ENCODE measurements around the gene SOX13.

DNA sequence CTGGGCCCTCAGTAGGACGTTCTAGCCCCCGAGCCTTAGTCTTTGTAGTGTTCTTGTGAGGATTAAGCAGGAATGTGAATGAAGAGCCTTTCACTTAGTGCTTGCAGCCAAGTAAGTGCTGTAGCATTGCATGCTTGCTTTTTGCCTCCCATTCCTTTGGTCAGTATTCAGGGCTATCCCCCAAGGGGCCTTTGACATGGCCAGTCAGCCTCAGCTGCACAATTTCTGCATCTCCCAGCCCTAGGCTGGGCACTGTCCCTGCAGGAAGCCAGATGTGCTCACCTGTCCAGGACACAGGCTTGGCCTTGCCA lies 30.5 kb downstream of the SOX13 start:
- TF ChIP-seq, protein P1, sequence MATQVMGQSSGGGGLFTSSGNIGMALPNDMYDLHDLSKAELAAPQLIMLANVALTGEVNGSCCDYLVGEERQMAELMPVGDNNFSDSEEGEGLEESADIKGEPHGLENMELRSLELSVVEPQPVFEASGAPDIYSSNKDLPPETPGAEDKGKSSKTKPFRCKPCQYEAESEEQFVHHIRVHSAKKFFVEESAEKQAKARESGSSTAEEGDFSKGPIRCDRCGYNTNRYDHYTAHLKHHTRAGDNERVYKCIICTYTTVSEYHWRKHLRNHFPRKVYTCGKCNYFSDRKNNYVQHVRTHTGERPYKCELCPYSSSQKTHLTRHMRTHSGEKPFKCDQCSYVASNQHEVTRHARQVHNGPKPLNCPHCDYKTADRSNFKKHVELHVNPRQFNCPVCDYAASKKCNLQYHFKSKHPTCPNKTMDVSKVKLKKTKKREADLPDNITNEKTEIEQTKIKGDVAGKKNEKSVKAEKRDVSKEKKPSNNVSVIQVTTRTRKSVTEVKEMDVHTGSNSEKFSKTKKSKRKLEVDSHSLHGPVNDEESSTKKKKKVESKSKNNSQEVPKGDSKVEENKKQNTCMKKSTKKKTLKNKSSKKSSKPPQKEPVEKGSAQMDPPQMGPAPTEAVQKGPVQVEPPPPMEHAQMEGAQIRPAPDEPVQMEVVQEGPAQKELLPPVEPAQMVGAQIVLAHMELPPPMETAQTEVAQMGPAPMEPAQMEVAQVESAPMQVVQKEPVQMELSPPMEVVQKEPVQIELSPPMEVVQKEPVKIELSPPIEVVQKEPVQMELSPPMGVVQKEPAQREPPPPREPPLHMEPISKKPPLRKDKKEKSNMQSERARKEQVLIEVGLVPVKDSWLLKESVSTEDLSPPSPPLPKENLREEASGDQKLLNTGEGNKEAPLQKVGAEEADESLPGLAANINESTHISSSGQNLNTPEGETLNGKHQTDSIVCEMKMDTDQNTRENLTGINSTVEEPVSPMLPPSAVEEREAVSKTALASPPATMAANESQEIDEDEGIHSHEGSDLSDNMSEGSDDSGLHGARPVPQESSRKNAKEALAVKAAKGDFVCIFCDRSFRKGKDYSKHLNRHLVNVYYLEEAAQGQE (IDR thresholded peaks at IDR 0.05; ENCODE audit: insufficient read depth in 1 of 2, low read depth in 2 of 2, low read length in 1 of 2) = no peak
- TF ChIP-seq, protein P2, sequence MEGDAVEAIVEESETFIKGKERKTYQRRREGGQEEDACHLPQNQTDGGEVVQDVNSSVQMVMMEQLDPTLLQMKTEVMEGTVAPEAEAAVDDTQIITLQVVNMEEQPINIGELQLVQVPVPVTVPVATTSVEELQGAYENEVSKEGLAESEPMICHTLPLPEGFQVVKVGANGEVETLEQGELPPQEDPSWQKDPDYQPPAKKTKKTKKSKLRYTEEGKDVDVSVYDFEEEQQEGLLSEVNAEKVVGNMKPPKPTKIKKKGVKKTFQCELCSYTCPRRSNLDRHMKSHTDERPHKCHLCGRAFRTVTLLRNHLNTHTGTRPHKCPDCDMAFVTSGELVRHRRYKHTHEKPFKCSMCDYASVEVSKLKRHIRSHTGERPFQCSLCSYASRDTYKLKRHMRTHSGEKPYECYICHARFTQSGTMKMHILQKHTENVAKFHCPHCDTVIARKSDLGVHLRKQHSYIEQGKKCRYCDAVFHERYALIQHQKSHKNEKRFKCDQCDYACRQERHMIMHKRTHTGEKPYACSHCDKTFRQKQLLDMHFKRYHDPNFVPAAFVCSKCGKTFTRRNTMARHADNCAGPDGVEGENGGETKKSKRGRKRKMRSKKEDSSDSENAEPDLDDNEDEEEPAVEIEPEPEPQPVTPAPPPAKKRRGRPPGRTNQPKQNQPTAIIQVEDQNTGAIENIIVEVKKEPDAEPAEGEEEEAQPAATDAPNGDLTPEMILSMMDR (IDR thresholded peaks at IDR 0.05) = no peak
- TF ChIP-seq SIN3A (IDR thresholded peaks at IDR 0.05; ENCODE audit: borderline replicate concordance, insufficient read depth, low read depth, low read length) (no peak), POLR2AphosphoS5 (IDR thresholded peaks at IDR 0.05; ENCODE audit: low read depth, low read length) (no peak)

Data from Panc1 (cell line).